ENCODE measurements around the gene CSF2RB. TPM values are rescaled to one million over a fixed set of nuclear protein-coding genes. Genes with fewer than 3 reads are reported as not detected.

The CSF2RB gene
- polyA plus RNA-seq, 1 donor (not counting 4 experiments of a cell fraction or from before 2014, with no cell fraction given): 0.08 TPM

GRCh38 chr22:36922711-36923110, 9.3 kb downstream of the CSF2RB start:
- H3K9ac ChIP-seq (ENCODE audit: control insufficient read depth, extremely low read depth, insufficient read depth, low read length): no peak overlapping the region
- no peak for DNase-seq (ENCODE audit: low read depth, low spot score)
- no peak for FAIRE-seq

GRCh38 chr22:36923131-36923788, 9.8 kb downstream of the CSF2RB start:
- no peak overlapping the region for H3K4me3 ChIP-seq (ENCODE audit: control insufficient read depth in 2 of 3, extremely low read depth in 1 of 3, insufficient read depth in 2 of 3, low read depth in 1 of 3, low read length in 3 of 3)
- no peak overlapping the region for H3K27ac ChIP-seq (ENCODE audit: control insufficient read depth, insufficient read depth, low read length)
- no peak for TF ChIP-seq CTCF (optimal IDR thresholded peaks at IDR 0.05 in 1 of 3, IDR thresholded peaks at IDR 0.05 in 1 of 3, conservative IDR thresholded peaks at IDR 0.05 in 1 of 3; ENCODE audit: extremely low read depth in 1 of 3, insufficient read depth in 2 of 3, low read length in 3 of 3)
- no peak for TF ChIP-seq EZH2 (IDR thresholded peaks at IDR 0.05; ENCODE audit: low read length)
- no peaks in the 10 kb centered on the region for H3K36me3 ChIP-seq (ENCODE audit: control insufficient read depth in 2 of 2, extremely low read depth in 1 of 2, insufficient read depth in 2 of 2, low read length in 2 of 2)
- H3K9me3 ChIP-seq (ENCODE audit: control insufficient read depth, low read depth, low read length): no peaks in the 10 kb centered on the region
- no peaks in the 10 kb centered on the region for H4K20me1 ChIP-seq (ENCODE audit: control insufficient read depth, extremely low read depth, insufficient read depth, low read length)
- no peak overlapping the region for H3K4me2 ChIP-seq (ENCODE audit: control insufficient read depth, extremely low read depth, insufficient read depth, low read depth, low read length)
- no peaks in the 10 kb centered on the region for H3K9me1 ChIP-seq (ENCODE audit: control insufficient read depth, extremely low read depth, insufficient read depth, low read length)
- H3K4me1 ChIP-seq (ENCODE audit: control insufficient read depth, extremely low read depth, insufficient read depth, low read length): no peaks in the 10 kb centered on the region
- dilution Hi-C loops (cut with MboI; ENCODE audit: extremely low pct_ligation_motif_present, low sequenced_read_pairs): no loop called here
- H3K79me2 ChIP-seq (ENCODE audit: control insufficient read depth, insufficient read depth, low read length): no peaks in the 10 kb centered on the region
- peaks cover 15% of the 10 kb centered on the region for H3K27me3 ChIP-seq (ENCODE audit: control insufficient read depth, extremely low read depth, insufficient read depth, low read length)
- H2AFZ ChIP-seq (ENCODE audit: control insufficient read depth, low read length): no peak overlapping the region
- FAIRE-seq (no peak), DNase-seq (ENCODE audit: low read depth, low spot score) (no peak)
- no peak overlapping the region for H3K9ac ChIP-seq (ENCODE audit: control insufficient read depth, extremely low read depth, insufficient read depth, low read length)

More at GRCh38 chr22:36922711-36923110, 9.3 kb downstream of the CSF2RB start:
- H2AFZ ChIP-seq (ENCODE audit: control insufficient read depth, low read length): no peak overlapping the region
- H3K27me3 ChIP-seq (ENCODE audit: control insufficient read depth, extremely low read depth, insufficient read depth, low read length): peaks cover 15% of the 10 kb centered on the region
- no peaks in the 10 kb centered on the region for H3K4me1 ChIP-seq (ENCODE audit: control insufficient read depth, extremely low read depth, insufficient read depth, low read length)
- no peaks in the 10 kb centered on the region for H3K36me3 ChIP-seq (ENCODE audit: control insufficient read depth in 2 of 2, extremely low read depth in 1 of 2, insufficient read depth in 2 of 2, low read length in 2 of 2)
- no peak overlapping the region for H3K4me2 ChIP-seq (ENCODE audit: control insufficient read depth, extremely low read depth, insufficient read depth, low read depth, low read length)
- H3K4me3 ChIP-seq (ENCODE audit: control insufficient read depth in 2 of 3, extremely low read depth in 1 of 3, insufficient read depth in 2 of 3, low read depth in 1 of 3, low read length in 3 of 3): no peak overlapping the region
- dilution Hi-C loops (cut with MboI; ENCODE audit: extremely low pct_ligation_motif_present, low sequenced_read_pairs): no loop called here
- H4K20me1 ChIP-seq (ENCODE audit: control insufficient read depth, extremely low read depth, insufficient read depth, low read length): no peaks in the 10 kb centered on the region
- no peaks in the 10 kb centered on the region for H3K79me2 ChIP-seq (ENCODE audit: control insufficient read depth, insufficient read depth, low read length)
- no peak overlapping the region for H3K27ac ChIP-seq (ENCODE audit: control insufficient read depth, insufficient read depth, low read length)
- no peaks in the 10 kb centered on the region for H3K9me1 ChIP-seq (ENCODE audit: control insufficient read depth, extremely low read depth, insufficient read depth, low read length)
- H3K9me3 ChIP-seq (ENCODE audit: control insufficient read depth, low read depth, low read length): no peaks in the 10 kb centered on the region
- TF ChIP-seq CTCF (optimal IDR thresholded peaks at IDR 0.05 in 1 of 3, IDR thresholded peaks at IDR 0.05 in 1 of 3, conservative IDR thresholded peaks at IDR 0.05 in 1 of 3; ENCODE audit: extremely low read depth in 1 of 3, insufficient read depth in 2 of 3, low read length in 3 of 3) (no peak), EZH2 (IDR thresholded peaks at IDR 0.05; ENCODE audit: low read length) (no peak)
